HG03565 (cell line): Measurements from ENCODE around the gene MYO9A.

Source experiments
- ATAC-seq: cut with Tn5 transposase; IDR thresholded peaks from one replicate; pipeline ENCODE4 v1.9.1; 2021; ENCODE audit warnings: mild to moderate bottlenecking, moderate library complexity; ENCODE audit not compliant: unreplicated experiment

Gene MYO9A

DNA sequence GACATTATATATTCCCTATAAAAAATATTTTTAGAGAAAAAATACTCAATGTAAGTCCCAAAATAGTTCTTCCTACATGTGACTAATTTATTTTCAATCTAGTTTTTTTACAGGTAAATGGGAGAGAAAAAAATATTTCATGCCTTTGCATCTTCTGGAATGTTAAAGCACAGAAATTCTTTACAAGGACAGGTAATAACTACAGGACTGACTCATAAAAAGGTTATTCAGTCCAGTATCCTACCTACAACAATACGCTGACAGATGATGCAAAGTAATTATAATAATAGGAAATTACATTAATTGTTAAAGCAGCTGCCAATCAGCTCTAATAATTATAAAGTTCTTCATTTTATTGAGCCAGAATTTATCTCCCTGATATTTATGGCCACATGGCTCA, 147.5 kb downstream of the MYO9A start:
- ATAC-seq: no peak

DNA sequence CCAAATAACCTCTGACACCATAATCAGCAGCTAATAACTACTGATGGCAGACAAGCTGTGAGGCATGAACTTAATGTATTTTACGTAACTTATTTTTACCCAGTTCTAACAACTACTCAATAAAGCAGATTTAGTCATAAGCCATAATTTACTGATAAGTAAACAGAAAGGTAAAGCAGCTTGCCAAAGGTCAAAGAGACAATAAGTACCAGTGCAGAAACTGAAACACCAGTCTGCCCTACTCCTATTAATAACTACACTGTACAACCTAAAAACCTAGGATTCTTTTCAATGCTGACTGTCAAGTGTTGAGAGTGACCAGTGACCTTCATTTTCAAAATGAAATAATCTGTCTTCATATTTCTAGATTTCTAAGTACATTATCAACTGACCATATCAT, 155.4 kb downstream of the MYO9A start:
- ATAC-seq: no peak

DNA sequence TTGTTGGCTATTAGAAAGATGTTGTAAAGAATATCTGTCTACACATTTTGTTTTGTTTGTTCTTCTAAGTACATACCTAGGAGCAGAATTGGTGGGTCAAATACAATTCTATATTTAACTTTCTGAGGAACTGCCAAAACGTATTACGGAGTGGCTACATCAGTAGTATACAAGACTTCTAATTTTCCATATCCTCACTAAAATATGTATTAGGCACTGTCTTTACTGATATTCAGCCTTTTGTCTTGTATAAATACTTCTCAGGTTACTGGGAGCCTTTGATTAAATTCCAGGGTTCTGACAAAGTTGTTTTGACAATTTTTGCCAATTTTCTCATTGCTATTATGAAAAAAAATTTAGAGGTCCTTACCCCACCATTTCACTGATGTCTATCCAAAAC, 160.9 kb downstream of the MYO9A start:
- ATAC-seq: no peak

DNA sequence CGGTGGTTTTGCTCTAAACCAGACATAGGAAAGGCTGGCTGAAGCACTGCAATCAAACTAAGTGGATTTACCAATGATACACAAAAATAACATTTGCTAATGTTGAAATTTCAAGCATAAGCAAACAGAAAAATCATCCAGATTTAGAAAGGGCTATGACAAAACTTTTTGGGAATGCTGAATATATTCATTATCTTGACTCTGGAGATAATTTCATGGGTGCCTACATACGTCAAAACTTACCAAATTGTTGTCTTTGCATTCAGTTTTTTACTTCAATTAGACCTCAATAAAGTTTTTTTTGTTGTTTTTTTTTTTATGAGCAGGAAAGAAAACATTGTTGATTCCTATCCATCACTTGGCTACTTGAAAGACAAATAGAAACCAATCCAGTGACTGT, 166.8 kb downstream of the MYO9A start:
- ATAC-seq: no peak

DNA sequence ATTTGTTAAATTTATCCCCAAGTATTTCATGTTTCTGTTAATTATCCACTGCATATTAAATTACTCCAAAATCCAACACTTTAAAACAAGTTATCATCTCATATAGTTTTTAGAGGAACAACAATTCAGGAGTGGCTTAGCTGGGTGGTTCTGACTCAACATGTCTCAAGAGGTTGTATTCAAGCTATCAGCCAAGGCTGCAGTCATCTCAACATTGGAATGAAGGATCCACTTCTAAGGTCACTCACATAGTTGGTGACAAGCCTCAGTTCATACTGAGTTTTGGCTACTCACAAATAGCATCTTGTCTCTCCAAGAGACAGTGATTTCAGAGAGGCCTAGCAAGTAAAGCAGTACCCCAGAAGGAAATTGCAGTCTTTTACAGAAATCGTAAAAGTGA, 172.9 kb downstream of the MYO9A start:
- ATAC-seq: no peak

DNA sequence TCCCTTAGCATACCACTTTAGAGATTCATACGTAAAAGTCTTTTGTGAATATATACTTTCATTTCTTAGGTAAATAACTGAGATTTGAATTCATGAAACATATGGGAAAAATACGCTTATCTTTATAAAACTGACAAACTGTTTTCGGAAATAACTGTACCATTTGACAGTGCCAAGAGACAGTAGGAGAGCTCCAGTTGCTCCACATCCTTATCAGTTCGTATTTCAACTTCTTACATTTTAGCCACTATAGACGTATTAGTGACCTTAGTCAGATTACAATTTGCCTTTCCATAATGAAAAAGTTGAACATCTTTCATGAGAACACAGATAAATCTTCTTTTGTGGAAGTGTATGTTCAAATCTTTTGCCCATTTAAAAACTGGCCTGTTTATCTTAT, 174.1 kb downstream of the MYO9A start:
- ATAC-seq: no peak

DNA sequence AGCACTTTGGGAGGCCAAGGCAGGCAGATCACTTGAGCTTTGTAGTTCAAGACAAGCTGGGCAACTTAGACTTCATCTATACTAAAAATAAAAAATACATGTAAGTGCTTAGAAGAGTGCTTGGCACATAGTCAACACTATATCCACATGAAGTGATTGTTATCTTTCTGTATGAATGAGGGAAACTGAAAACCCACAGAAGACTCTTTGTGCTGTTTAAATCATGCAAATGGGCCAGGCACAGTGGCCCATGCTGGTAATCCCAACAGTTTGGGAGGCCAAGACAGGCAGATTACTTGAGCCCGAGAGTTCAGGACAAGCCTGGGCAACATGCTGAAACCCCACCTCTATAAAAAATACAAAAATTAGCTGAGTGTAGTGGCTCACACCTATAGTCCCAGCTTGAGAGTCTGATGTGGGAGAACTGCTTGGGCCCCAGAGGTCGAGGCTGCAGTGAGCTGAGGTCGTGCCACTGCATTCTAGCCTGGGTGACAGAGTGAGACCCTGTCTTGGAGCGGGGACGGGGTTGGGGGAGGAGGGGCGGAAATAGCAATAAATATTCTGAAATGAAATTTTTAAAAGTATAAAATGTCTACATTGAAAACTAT, 177.9 kb downstream of the MYO9A start:
- ATAC-seq: no peak

DNA sequence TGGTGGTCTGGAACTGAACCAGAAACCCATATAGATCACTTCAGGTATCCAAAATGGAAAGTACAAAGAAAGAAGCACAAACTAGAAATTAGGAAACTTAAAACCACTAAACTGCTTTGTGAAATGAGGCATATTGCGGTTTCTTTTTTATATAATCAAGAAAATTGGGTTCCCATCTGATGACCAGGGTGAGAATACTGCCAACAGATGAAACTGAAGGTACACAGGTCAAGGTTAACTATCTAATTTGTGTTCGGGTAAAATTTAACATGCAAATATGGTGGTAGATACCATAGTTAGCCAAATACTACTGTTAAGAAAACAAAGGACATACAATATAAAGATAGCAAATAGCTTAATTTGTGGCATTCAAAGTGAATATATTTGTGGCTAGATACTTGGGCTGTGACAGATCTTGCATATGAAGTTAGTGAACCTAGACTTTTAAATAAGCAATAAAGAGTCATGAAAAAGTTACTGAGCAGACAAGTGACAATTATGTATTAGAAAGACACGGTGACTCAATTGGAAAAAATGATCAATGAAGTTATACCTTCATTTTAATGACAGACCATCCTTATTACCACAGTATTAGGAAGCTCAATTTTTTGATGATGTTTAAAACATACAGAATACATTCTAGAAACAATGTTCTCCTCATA, 180.2 kb downstream of the MYO9A start:
- ATAC-seq: no peak

DNA sequence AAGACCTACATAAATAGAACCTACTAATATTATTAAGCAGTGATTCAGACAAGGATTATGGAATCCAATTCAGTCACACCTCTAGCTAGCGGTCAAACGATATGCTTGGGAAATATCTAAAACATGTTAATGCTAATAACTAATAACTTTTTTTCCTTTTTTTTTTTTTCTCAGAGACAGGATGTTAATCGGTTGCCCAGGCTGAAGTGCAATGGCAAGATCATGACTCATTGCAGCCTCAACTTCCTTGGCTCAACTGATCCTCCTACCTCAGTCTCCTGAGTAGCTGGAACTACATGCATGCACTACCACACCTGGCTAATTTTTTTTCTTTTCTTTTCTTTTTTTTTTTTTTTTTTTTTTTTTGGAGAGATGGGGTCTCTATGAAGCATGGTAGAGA, 183.5 kb downstream of the MYO9A start:
- no peak for ATAC-seq

DNA sequence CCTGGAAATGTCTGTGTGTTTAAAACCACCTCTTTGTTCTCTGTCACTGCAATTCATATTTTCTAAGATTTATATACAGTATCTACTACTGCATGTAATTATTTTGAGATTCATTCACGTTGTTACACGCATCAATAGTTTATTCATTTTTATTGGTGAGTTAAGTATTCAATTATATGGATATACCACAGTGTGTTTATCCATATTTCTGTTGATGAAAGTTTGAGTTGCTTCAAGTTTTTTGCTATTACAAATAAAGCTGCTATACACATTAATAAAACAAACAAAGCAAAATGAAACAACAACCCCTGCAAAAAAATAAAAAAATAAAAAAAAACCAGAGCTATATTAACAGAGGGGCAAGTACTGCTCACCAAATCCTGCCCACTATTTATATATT, 185.3 kb downstream of the MYO9A start:
- no peak for ATAC-seq

DNA sequence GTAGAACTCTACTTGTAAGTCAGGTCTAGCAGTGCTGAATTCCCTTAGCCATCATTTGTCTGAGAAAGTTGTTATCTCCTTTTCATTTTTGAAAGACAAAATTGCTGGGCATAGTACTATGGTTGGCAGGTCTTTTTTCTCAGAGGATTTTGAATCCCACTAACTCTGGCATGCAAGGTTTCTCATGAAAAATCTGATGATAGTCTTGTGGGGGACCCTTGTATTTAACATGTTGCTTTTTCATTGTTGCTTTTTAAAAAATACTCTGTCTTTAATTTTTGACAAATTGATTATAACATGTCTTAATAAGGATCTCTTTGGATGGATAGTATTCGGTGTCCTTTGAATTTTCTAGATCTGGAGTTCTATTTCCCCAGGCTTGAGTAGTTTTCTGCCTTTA, 186.7 kb downstream of the MYO9A start:
- ATAC-seq: no peak

DNA sequence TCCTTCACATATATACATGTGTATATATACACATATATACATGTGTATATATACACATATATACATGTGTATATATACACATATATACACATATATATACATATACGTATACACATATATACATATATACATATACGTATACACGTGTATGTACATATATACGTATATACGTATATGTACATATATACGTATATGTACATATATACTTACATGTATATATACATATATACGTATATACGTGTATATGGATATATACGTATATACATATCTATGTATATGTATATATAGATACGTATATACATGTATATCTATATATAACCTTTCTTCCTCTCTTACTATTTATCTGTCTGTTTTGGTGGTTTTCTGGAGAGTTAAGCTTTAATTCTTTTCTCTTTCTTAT, 192.8 kb downstream of the MYO9A start:
- no peak for ATAC-seq

DNA sequence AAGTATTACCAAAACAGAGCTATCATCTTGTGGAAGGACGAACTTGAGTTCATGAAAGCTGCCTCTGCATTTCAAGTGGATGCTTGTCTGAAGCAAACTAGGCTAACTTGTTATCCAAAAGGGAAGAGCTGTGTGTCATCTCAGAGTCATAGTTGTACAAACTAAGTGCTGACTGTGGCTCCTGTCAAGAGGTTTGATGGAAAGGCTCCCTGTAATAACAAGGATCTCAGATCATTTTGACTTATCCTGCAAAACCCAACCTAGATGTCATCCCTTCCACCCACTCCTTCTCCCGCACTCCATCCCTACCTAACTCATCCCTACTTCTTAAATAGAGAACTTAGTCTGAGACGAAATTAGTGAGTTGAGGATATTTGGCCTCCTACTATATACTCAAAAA, 196.8 kb downstream of the MYO9A start:
- ATAC-seq: no peak

DNA sequence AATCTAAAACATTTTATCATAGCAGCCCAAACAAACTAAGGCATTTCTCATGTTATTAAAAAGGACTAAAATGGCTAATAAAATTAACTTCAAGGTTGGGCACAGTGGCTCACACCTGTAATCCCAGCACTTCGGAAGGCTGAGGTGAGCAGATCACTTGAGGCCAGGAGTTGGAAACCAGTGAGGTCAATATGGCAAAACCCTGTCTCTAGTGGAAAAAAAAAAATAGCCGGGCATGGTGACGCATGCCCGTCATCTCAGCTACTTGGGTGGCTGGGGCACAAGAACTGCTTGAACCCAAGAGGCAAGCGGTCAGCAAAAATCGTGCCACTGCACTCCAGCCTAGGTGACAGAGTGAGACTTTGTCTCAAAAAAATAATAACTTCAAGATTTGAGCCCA, 197.4 kb downstream of the MYO9A start:
- no peak for ATAC-seq

DNA sequence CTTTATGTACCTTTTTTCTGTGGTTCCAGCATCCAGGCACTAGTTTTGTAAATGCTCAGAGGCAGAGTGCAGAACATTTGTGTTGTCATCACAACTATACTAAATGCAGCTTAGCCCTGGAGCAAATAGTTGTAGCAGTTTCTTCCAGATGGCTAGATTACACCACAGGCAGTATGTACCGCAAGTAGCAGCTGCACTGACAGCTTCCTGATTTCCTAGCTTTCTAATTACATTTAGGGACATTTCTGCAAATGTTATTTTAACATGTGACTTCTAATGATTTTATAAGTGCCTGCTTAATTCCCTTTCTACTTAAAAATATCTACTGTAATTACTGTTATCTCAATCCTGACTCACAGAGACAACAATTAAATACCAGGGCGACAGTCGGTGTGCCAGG, 201.1 kb downstream of the MYO9A start:
- no peak for ATAC-seq

DNA sequence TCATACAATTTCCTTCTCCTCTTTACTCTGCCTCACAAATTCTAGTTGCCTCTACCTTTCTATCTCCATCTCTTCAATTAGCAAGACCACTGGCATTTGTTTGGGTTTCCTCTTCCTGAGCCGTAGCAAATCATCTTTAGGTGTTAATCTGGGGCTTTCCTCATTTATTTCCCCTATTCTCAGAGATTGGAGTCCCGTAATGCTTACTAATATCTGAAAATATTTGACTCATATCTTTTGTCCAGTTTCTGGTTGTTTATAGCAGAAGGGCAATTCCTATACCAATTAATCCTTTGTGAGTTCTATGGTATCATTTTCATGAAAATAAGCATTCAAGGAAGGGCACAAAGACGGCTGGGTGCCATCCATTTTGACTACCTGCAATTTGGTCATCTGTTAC, 203.9 kb downstream of the MYO9A start:
- ATAC-seq: no peak

DNA sequence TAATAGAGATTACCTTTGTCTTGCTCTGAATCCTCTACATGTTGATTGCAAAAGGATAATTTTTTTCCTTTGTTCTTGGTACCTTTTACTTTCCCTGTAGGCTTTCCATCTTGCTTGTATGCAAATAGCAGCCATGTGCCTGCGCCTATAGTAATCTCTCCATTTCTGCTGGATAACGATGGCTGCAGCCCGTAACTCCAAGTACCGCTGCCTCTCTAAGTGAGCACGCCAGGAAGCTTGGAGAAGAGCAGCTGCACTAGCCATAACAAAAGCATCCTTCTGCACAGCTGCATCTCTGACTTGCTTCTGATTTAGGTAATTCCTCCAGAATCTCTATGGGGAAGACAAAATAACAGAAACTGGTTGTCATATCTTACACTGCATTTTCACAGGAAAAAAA, 218.3 kb downstream of the MYO9A start:
- no peak for ATAC-seq

DNA sequence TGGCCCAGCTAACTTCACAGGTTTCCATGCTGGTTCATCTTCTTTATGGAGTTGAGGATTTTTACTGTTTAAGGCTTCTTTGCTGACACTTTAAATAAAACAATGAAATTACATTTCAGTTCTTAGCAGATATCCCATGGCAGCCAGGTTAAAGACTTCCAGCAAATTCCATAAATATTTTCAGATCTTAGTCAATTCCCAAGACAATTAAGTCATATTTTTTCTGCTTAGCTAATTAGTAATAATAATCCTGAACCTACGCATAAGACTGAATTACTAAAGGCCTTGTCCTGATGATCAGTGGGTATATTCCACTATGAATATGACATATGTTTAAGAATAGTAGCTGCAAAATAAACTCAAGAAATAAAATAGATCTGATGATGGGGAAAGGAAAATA, 224.3 kb downstream of the MYO9A start:
- no peak for ATAC-seq

DNA sequence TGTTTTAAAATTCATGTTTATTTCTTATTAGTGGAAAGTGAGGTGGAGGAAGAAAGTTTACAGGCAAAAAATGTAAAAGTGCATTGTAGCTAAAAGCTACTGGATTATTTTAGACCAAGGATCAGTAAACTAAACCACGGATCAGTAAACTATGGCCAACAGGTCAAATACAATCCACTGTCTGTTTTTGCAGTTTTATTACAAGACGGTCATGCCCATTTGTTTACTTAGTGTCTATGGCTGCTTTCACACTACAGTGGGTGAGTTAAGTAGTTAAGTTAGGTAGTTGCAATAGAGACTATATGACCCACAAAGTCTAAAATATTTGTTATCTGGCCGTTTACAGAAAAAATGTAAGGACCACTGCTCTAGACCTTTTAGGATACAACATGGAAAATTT, 225.6 kb downstream of the MYO9A start:
- ATAC-seq: no peak

DNA sequence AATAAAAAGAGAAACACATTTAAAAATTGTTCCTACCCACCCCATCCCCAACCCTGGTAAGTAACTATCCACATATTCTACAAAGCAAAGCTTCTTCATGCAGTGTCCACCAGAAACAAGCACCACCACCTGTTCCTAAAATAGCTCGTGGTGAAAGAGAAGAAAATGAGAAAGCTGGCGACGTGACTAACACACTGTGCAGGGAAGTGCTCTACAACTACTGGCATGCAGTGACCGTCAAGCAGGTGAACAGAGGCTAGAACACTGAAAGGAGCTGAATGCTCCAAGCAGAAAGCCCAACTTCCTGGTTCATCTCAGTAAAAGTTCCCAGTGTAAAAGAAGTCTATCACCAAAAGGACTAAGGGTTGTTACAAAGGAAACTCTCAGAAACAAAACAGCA, 226.9 kb downstream of the MYO9A start:
- no peak for ATAC-seq

DNA sequence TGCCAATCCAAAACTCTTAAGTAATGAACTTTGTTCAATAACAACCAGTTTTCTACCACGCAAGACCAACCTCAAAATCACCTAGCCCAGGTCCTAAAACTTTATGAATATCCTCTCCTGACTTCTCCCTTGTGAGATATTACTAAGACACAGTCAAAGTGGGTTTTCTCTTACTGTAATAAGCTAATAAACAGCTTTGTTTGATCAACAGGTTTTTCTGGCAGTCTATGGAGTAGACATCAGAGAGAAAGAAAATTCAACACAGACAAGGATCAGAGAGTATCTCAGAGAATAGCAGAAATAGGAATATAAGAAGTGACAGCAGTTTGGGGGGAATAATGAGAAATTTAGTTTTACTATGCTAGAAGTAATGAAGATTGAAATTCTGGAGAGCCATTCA, 228.0 kb downstream of the MYO9A start:
- no peak for ATAC-seq

DNA sequence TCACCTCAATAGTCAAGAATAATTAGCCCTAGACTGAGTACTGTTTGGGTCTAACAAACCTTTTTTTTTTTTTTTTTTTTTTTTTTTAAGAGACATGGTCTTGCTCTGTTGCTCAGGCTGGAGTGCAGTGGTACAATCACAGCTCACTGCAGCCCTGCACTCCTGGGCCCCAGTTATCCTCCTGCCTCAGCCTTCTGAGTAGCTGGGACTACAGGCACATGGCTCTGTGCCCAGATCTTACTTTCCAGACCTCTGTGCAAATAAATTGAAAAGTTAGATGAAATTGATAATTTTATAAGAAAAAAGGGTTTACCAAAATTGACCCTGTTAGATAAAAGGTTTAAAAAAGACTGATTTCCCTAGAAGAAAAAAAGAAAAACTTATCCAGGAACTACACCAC, 228.6 kb downstream of the MYO9A start:
- no peak for ATAC-seq

DNA sequence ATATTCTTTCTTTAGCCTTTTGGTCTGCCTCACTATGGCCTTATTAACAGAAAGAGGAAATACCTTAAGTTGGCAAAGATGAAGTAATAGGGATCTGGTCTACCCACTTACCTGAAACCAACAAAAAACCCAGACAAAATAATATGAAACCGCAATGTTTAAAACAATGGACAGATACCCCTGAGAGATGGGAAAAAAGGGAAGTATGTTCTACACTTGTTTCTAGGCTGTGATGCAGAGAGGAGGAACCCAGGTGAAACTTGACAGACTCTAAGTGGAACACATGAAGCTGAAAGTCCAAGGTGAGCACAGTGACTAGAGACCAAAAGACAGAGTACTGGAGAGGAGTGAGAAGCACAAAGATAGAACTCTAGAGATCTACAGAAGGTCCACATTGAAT, 229.2 kb downstream of the MYO9A start:
- no peak for ATAC-seq
